Measurements from ENCODE around the gene SFT2D2. TPM values are rescaled to one million over a fixed set of nuclear protein-coding genes. Genes with fewer than 3 reads are reported as not detected.

Gene SFT2D2
- total RNA-seq, 1 experiment from 2014 or later = 32.1 TPM

- Mint-ChIP-seq H3K36me3 (ENCODE audit: insufficient read depth in 1 of 3, low read depth in 3 of 3) (peaks cover 10 to 39% (median 27%) of the 10 kb centered on the region in 3 experiments; a peak in 6 of 7 replicates), H3K4me3 (no peak overlapping the region), H3K27me3 (ENCODE audit: low read depth) (no peaks in the 10 kb centered on the region), H3K9me3 (no peaks in the 10 kb centered on the region), H3K27ac (peak overlapping the region in 2 of 3 experiments; percentile 65 to 85; a peak in 4 of 7 replicates), H3K4me1 (peaks cover 4% of the 10 kb centered on the region in 2 experiments; a peak in 3 of 4 replicates)
- Histone ChIP-seq H4K91ac (ENCODE audit: insufficient read length, low read depth, low read length) (no peak overlapping the region), H3K9ac (ENCODE audit: extremely low read depth, insufficient read length, low read length) (no peak overlapping the region), H3K9me3 (ENCODE audit: control insufficient read depth, low read depth, low read length) (no peaks in the 10 kb centered on the region), H4K5ac (ENCODE audit: insufficient read length, low read depth, low read length) (no peak overlapping the region), H2BK5ac (ENCODE audit: insufficient read length, low read length) (no peak overlapping the region), H3K4ac (ENCODE audit: low read depth, low read length) (no peak overlapping the region), H2BK20ac (ENCODE audit: low read depth, low read length, poor library complexity, severe bottlenecking) (no peak overlapping the region), H4K20me1 (ENCODE audit: control insufficient read depth, insufficient read depth, insufficient read length) (no peaks in the 10 kb centered on the region), H3K27ac (ENCODE audit: insufficient read length, low read depth, low read length) (peak overlapping the region; percentile 23), H3T11ph (ENCODE audit: low read length) (no peak overlapping the region), H2BK120ac (ENCODE audit: low read depth, low read length, poor library complexity, severe bottlenecking) (no peak overlapping the region), H3K18ac (ENCODE audit: insufficient read length, low read depth, low read length) (no peak overlapping the region), H3K23me2 (ENCODE audit: insufficient read length, low read depth, low read length, poor library complexity, severe bottlenecking) (no peaks in the 10 kb centered on the region), H2BK15ac (ENCODE audit: low read depth, low read length) (no peak overlapping the region), H4K8ac (replicated peaks; ENCODE audit: insufficient read length, low read depth, low read length) (no peak overlapping the region), H2BK12ac (ENCODE audit: insufficient read length, low read depth, low read length) (no peak overlapping the region), H3K56ac (ENCODE audit: insufficient read length, low read depth, low read length) (no peak overlapping the region), H3K79me1 (ENCODE audit: insufficient read depth, low read depth, low read length, poor library complexity, severe bottlenecking) (no peaks in the 10 kb centered on the region), H2AFZ (ENCODE audit: low read length) (no peak overlapping the region), H3K14ac (ENCODE audit: insufficient read depth, low read length) (no peak overlapping the region), H3K23ac (ENCODE audit: insufficient read length, low read depth, low read length) (no peak overlapping the region), H3K4me2 (ENCODE audit: insufficient read depth, insufficient read length, low read length) (no peak overlapping the region), H2AK5ac (ENCODE audit: insufficient read length, low read length) (no peak overlapping the region), H3K4me1 (ENCODE audit: insufficient read depth, low read length) (no peaks in the 10 kb centered on the region), H3K79me2 (ENCODE audit: insufficient read depth, low read length) (no peaks in the 10 kb centered on the region), H3K27me3 (ENCODE audit: insufficient read depth, low read length) (no peaks in the 10 kb centered on the region)
- no CpG with 5 or more reads among the region's 4 CpGs for WGBS (ENCODE audit: extremely low coverage, insufficient read length, low lambda C conversion rate)
- no peak for DNase-seq
- TF ChIP-seq CTCF (conservative IDR thresholded peaks at IDR 0.05) = no peak
Measured at GRCh38 chr1:168195199-168196135, 30.3 kb upstream of the SFT2D2 start.

Data from H9 (cell line).